HG02588 (cell line): ENCODE results near the gene ST7.

Source experiments
- ATAC-seq: cut with Tn5 transposase; IDR thresholded peaks from one replicate; pipeline ENCODE4 v1.9.1; 2021; ENCODE audit warnings: mild to moderate bottlenecking, moderate library complexity; ENCODE audit not compliant: unreplicated experiment

ST7 gene

GRCh38 chr7:117176206-117176605, 222.9 kb downstream of the ST7 start:
- ATAC-seq, result no peak

- ATAC-seq, result no peak
Observed at GRCh38 chr7:117178600-117178999, 225.3 kb downstream of the ST7 start.

- ATAC-seq, result no peak
Observed at GRCh38 chr7:117179701-117180100, 226.4 kb downstream of the ST7 start.

GRCh38 chr7:117183729-117184128, 230.4 kb downstream of the ST7 start:
- no peak for ATAC-seq

- ATAC-seq, result no peak
Observed at GRCh38 chr7:117184367-117184766, 231.1 kb downstream of the ST7 start.

- no peak for ATAC-seq
Observed at GRCh38 chr7:117185124-117185523, 231.8 kb downstream of the ST7 start.

- no peak for ATAC-seq
Observed at GRCh38 chr7:117186218-117187010, 233.1 kb downstream of the ST7 start.

- no peak for ATAC-seq
Observed at GRCh38 chr7:117188376-117188775, 235.1 kb downstream of the ST7 start.

GRCh38 chr7:117188949-117189592, 235.8 kb downstream of the ST7 start:
- no peak for ATAC-seq

GRCh38 chr7:117190104-117190503, 236.8 kb downstream of the ST7 start:
- ATAC-seq, result no peak

GRCh38 chr7:117190746-117191435, 237.6 kb downstream of the ST7 start:
- no peak for ATAC-seq

- ATAC-seq, result no peak
Observed at GRCh38 chr7:117192108-117192507, 238.8 kb downstream of the ST7 start.

- ATAC-seq, result no peak
Observed at GRCh38 chr7:117193564-117193963, 240.3 kb downstream of the ST7 start.

- no peak for ATAC-seq
Observed at GRCh38 chr7:117194445-117194844, 241.1 kb downstream of the ST7 start.

- no peak for ATAC-seq
Observed at GRCh38 chr7:117195361-117196029, 242.2 kb downstream of the ST7 start.

GRCh38 chr7:117200132-117200531, 246.8 kb downstream of the ST7 start:
- ATAC-seq, result no peak

GRCh38 chr7:117200786-117201458, 247.6 kb downstream of the ST7 start:
- no peak for ATAC-seq

- no peak for ATAC-seq
Observed at GRCh38 chr7:117202511-117202910, 249.2 kb downstream of the ST7 start.

GRCh38 chr7:117203205-117203604, 249.9 kb downstream of the ST7 start:
- ATAC-seq, result no peak

GRCh38 chr7:117205873-117206272, 252.6 kb downstream of the ST7 start:
- ATAC-seq, result no peak

GRCh38 chr7:117208257-117208656, 255.0 kb downstream of the ST7 start:
- no peak for ATAC-seq
